HepG2 (cell line): ENCODE results near the gene EMC1. TPM values are rescaled to one million over a fixed set of nuclear protein-coding genes. Genes with fewer than 3 reads are reported as not detected.

Source experiments
- CREB1 ChIP-seq, 2 experiments: fragments of 450-650 bp in 1 of 2; IDR thresholded peaks; 2 replicates each; pipeline ENCODE4 v1.6.1; 2016 to 2017; ENCODE audit warnings: control low read depth in 1 of 2, mild to moderate bottlenecking in 1 of 2, missing compliant biosample characterization in 1 of 2, missing genetic modification characterization in 1 of 2
- FOXM1 ChIP-seq: sonication (generic); formaldehyde crosslinking; IDR thresholded peaks from 2 replicates; pipeline ENCODE4 v1.5.0; 2020; ENCODE audit warnings: missing genetic modification reagents
- GLI4 ChIP-seq: sonication (generic); formaldehyde crosslinking; IDR thresholded peaks from 2 replicates; pipeline ENCODE4 v1.5.1; 2020; ENCODE audit warnings: missing genetic modification reagents, mild to moderate bottlenecking, moderate library complexity, borderline replicate concordance
- HMGA1 ChIP-seq: sonication (generic); formaldehyde crosslinking; conservative IDR thresholded peaks from 2 replicates; pipeline ENCODE4 v1.4.0; 2020; ENCODE audit warnings: missing genetic modification reagents
- ISL2 ChIP-seq: sonication (generic); formaldehyde crosslinking; IDR thresholded peaks from 2 replicates; pipeline ENCODE4 v1.5.0; 2020; ENCODE audit warnings: missing genetic modification reagents
- KDM4B ChIP-seq: sonication (generic); formaldehyde crosslinking; IDR thresholded peaks from 2 replicates; pipeline ENCODE4 v1.4.0; 2020; ENCODE audit warnings: missing genetic modification reagents
- KMT2A ChIP-seq: sonication (generic); formaldehyde crosslinking; IDR thresholded peaks from 2 replicates; pipeline ENCODE4 v1.4.0; 2020; ENCODE audit warnings: missing genetic modification reagents
- MZF1 ChIP-seq: sonication (generic); formaldehyde crosslinking; IDR thresholded peaks from 2 replicates; pipeline ENCODE4 v1.8.1; 2023; ENCODE audit warnings: mild to moderate bottlenecking, missing genetic modification reagents, borderline replicate concordance
- RXRA ChIP-seq: sonication (generic); formaldehyde crosslinking; IDR thresholded peaks from 2 replicates; pipeline ENCODE4 v1.5.1; 2020; ENCODE audit warnings: missing genetic modification reagents
- SCMH1 ChIP-seq: sonication (generic); formaldehyde crosslinking; IDR thresholded peaks from 2 replicates; pipeline ENCODE4 v1.9.0; 2021; ENCODE audit warnings: missing genetic modification reagents, mild to moderate bottlenecking, borderline replicate concordance
- SRF ChIP-seq: IDR thresholded peaks from 2 replicates; pipeline ENCODE4 v1.6.1; 2011; ENCODE audit warnings: mild to moderate bottlenecking, low read depth, low read length, moderate library complexity
- SUZ12 ChIP-seq: fragments of 150-350 bp; IDR thresholded peaks from 2 replicates; pipeline ENCODE4 v1.6.1; 2014; ENCODE audit warnings: low read depth, low read length
- TGIF2 ChIP-seq: IDR thresholded peaks from 2 replicates; pipeline ENCODE4 v1.6.1; 2016; ENCODE audit warnings: control low read depth, missing compliant biosample characterization
- THAP9 ChIP-seq: sonication (generic); formaldehyde crosslinking; IDR thresholded peaks from 2 replicates; pipeline ENCODE4; 2020; ENCODE audit warnings: missing genetic modification reagents, mild to moderate bottlenecking, borderline replicate concordance
- ZFAT ChIP-seq: sonication (generic); formaldehyde crosslinking; conservative IDR thresholded peaks from 2 replicates; pipeline ENCODE4 v1.8.1; 2023; ENCODE audit warnings: missing genetic modification reagents, inconsistent platforms
- ZNF18 ChIP-seq: sonication (generic); formaldehyde crosslinking; IDR thresholded peaks from 2 replicates; pipeline ENCODE4 v1.8.0; 2022; ENCODE audit warnings: mild to moderate bottlenecking, missing genetic modification reagents; ENCODE audit not compliant: insufficient replicate concordance
- ZNF251 ChIP-seq: sonication (generic); formaldehyde crosslinking; IDR thresholded peaks from 2 replicates; pipeline ENCODE4 v1.9.0; 2021; ENCODE audit warnings: mild to moderate bottlenecking, missing genetic modification reagents
- ZNF256 ChIP-seq: sonication (generic); formaldehyde crosslinking; conservative IDR thresholded peaks from 2 replicates; pipeline ENCODE4 v1.4.0; 2020; ENCODE audit warnings: missing genetic modification reagents
- ZNF329 ChIP-seq: sonication (generic); formaldehyde crosslinking; IDR thresholded peaks from 2 replicates; pipeline ENCODE4 v1.9.0; 2021; ENCODE audit warnings: low read depth, mild to moderate bottlenecking, missing genetic modification reagents
- ZNF530 ChIP-seq: sonication (generic); formaldehyde crosslinking; IDR thresholded peaks from 2 replicates; pipeline ENCODE4 v1.5.0; 2020; ENCODE audit warnings: low read depth, mild to moderate bottlenecking, missing genetic modification reagents
- ZNF543 ChIP-seq: sonication (generic); formaldehyde crosslinking; IDR thresholded peaks from 2 replicates; pipeline ENCODE4 v1.4.0; 2020; ENCODE audit warnings: mild to moderate bottlenecking, missing genetic modification reagents
- polyA plus RNA-seq, 8 experiments: library from polyadenylated mRNA; depleted of rRNA in 3 of 8; stranded (reverse) in 7 of 8; unstranded in 1 of 8; fragments of >200 nt; fragmentation: Illumina TruSeq in 4 of 8; extraction: Trizol in 4 of 8; gene quantifications; 2 replicates each; pipeline versions ENCODE4 v1.2.1 to v1.2.3, GENCODE V29; 2011 to 2016; ENCODE audit warnings: low read depth in 4 of 8, missing spikeins in 1 of 8, mixed read lengths in 1 of 8; ENCODE audit not compliant: insufficient read depth in 1 of 8
- total RNA-seq, 5 experiments: library from RNA; depleted of rRNA; stranded (reverse); fragments of >200 nt; fragmentation: Illumina TruSeq; extraction: Trizol; gene quantifications; 2 replicates each; pipeline ENCODE4 v1.2.3, GENCODE V29; 2016; ENCODE audit warnings: low read depth in 1 of 5
- TF ChIP-seq, protein P1 (sequence below): sonication (generic); formaldehyde crosslinking; IDR thresholded peaks from 2 replicates; pipeline ENCODE4 v1.5.0; 2020; ENCODE audit warnings: mild to moderate bottlenecking, missing genetic modification reagents
- TF ChIP-seq, protein P2 (sequence below): sonication (generic); formaldehyde crosslinking; IDR thresholded peaks from 2 replicates; pipeline ENCODE4 v1.5.0; 2020; ENCODE audit warnings: missing genetic modification reagents

EMC1 gene
- total and polyA plus RNA-seq, 2 of the 13 experiments (the other 11 are each of a cell fraction or from before 2014, with no cell fraction given): 38.0 to 61.3 TPM

DNA sequence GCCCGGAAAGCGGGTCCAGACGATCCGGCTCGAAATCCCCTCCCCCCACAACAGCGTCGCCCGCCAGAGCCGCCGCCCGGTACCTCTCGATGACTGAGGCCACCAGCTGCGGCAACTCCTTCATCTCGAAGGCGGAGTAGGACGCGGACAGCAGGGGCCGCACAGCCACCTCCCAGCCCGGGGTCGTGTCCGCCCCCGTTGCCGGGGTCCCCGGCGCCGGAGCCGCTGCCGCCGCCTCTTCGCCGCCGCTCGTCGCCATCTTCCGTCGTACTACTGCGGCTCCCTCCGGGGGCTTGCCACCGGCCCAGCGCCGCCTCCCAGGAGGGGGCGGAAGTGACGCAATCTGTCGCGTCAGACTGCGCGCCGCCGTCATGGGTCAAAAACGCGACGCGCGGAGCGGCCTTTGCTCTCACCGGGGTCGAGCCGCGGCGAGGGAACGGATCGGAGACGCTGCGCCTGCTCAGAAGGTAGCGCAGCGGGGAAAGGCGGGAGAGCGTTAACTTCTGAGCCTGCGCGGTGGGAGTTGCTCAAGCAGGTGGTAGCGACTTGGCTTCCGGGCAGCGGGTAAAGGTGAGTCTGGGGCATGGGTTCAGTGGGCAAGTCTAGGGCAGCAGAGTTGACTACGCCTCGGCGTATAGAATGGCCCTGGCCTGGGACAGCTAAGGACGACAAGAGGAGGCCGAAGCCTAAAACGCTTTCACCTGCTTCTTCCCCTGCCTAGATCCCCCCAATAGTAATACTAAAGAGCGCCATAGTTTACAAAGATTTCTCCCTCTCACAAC is 41.1 kb downstream of the EMC1 start, which contains the start of gene UBR4 (continued):
- TF ChIP-seq TGIF2 (peak; percentile 72; the same call in 1 of the 2 replicates), CREB1 (IDR thresholded peaks at IDR 0.05) (peak; percentile 99), CREB1 (CRISPR knock-in tag; IDR thresholded peaks at IDR 0.05) (peak; percentile 98), KMT2A (peak; percentile 94), RXRA (CRISPR knock-in tag) (peak; percentile 96), FOXM1 (CRISPR knock-in tag) (no peak), ZNF18 (CRISPR knock-in tag) (no peak), KDM4B (CRISPR knock-in tag) (peak; percentile 92), ZNF543 (CRISPR knock-in tag) (peak; percentile 60; the same call in 1 of the 2 replicates), SRF (no peak), ZFAT (0 out of 2 replicates have a peak, but pooled peaks have one; percentile 26), ZNF329 (CRISPR knock-in tag) (no peak), GLI4 (CRISPR knock-in tag) (peak; percentile 52; the same call in 1 of the 2 replicates), MZF1 (no peak), HMGA1 (no peak), SCMH1 (CRISPR knock-in tag) (no peak), ISL2 (CRISPR knock-in tag) (peak; percentile 73; the same call in 1 of the 2 replicates), THAP9 (CRISPR knock-in tag) (peak; percentile 90; the same call in 1 of the 2 replicates), SUZ12 (no peak), ZNF530 (CRISPR knock-in tag) (no peak), ZNF251 (no peak), ZNF256 (CRISPR knock-in tag) (peak; percentile 92)
- TF ChIP-seq, protein P1, sequence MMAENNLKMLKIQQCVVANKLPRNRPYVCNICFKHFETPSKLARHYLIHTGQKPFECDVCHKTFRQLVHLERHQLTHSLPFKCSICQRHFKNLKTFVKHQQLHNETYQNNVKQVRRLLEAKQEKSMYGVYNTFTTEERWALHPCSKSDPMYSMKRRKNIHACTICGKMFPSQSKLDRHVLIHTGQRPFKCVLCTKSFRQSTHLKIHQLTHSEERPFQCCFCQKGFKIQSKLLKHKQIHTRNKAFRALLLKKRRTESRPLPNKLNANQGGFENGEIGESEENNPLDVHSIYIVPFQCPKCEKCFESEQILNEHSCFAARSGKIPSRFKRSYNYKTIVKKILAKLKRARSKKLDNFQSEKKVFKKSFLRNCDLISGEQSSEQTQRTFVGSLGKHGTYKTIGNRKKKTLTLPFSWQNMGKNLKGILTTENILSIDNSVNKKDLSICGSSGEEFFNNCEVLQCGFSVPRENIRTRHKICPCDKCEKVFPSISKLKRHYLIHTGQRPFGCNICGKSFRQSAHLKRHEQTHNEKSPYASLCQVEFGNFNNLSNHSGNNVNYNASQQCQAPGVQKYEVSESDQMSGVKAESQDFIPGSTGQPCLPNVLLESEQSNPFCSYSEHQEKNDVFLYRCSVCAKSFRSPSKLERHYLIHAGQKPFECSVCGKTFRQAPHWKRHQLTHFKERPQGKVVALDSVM (CRISPR knock-in tag): peak; percentile 74
- TF ChIP-seq, protein P2, sequence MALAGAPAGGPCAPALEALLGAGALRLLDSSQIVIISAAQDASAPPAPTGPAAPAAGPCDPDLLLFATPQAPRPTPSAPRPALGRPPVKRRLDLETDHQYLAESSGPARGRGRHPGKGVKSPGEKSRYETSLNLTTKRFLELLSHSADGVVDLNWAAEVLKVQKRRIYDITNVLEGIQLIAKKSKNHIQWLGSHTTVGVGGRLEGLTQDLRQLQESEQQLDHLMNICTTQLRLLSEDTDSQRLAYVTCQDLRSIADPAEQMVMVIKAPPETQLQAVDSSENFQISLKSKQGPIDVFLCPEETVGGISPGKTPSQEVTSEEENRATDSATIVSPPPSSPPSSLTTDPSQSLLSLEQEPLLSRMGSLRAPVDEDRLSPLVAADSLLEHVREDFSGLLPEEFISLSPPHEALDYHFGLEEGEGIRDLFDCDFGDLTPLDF (CRISPR knock-in tag): peak; percentile 93
